ENCODE results near the gene IL18R1. TPM values are rescaled to one million over a fixed set of nuclear protein-coding genes. Genes with fewer than 3 reads are reported as not detected.

The IL18R1 gene
- total RNA-seq, 1 donor from 2014 or later, result 1.8 TPM

- intact Hi-C loops (cut with micrococcal nuclease), result no loop called here
- no peak for TF ChIP-seq CTCF (IDR thresholded peaks at IDR 0.05; ENCODE audit: borderline replicate concordance)
- no peak overlapping the region for H3K27ac ChIP-seq (replicated peaks)
These were observed 36.5 kb downstream of the IL18R1 start for GRCh38 chr2:102392096-102392495.

GRCh38 chr2:102392942-102393341, 37.3 kb downstream of the IL18R1 start:
- Histone ChIP-seq H3K36me3 (no peaks in the 10 kb centered on the region), H3K27ac (replicated peaks) (no peak overlapping the region), H3K4me3 (no peak overlapping the region), H3K27me3 (ENCODE audit: low read depth) (no peaks in the 10 kb centered on the region), H3K9me3 (replicated peaks) (no peaks in the 10 kb centered on the region), H3K4me1 (no peaks in the 10 kb centered on the region)
- intact Hi-C loops (cut with micrococcal nuclease), result no loop called here
- DNase-seq, result no peak
- no peak for TF ChIP-seq CTCF (IDR thresholded peaks at IDR 0.05; ENCODE audit: borderline replicate concordance)

More at GRCh38 chr2:102392096-102392495, 36.5 kb downstream of the IL18R1 start:
- Histone ChIP-seq H3K4me1 (no peaks in the 10 kb centered on the region), H3K9me3 (replicated peaks) (no peaks in the 10 kb centered on the region), H3K4me3 (no peak overlapping the region), H3K27me3 (ENCODE audit: low read depth) (no peaks in the 10 kb centered on the region), H3K36me3 (peaks cover under 1% of the 10 kb centered on the region)
- no peak for DNase-seq

- TF ChIP-seq CTCF (IDR thresholded peaks at IDR 0.05; ENCODE audit: borderline replicate concordance), result no peak
- intact Hi-C loops (cut with micrococcal nuclease), result no loop called here
- Histone ChIP-seq H3K9me3 (replicated peaks) (no peaks in the 10 kb centered on the region), H3K27me3 (ENCODE audit: low read depth) (no peaks in the 10 kb centered on the region), H3K4me1 (no peaks in the 10 kb centered on the region), H3K4me3 (no peak overlapping the region), H3K36me3 (no peaks in the 10 kb centered on the region), H3K27ac (replicated peaks) (no peak overlapping the region)
- DNase-seq, result no peak
These were observed 40.4 kb downstream of the IL18R1 start for GRCh38 chr2:102396012-102396411.

GRCh38 chr2:102397209-102397608, 41.6 kb downstream of the IL18R1 start:
- intact Hi-C loops (cut with micrococcal nuclease), result no loop called here
- H3K27ac ChIP-seq (replicated peaks), result no peak overlapping the region
- no peaks in the 10 kb centered on the region for H3K4me1 ChIP-seq
- H3K36me3 ChIP-seq, result no peaks in the 10 kb centered on the region
- no peak for TF ChIP-seq CTCF (IDR thresholded peaks at IDR 0.05; ENCODE audit: borderline replicate concordance)
- no peak for DNase-seq
- H3K27me3 ChIP-seq (ENCODE audit: low read depth), result no peaks in the 10 kb centered on the region
- no peak overlapping the region for H3K4me3 ChIP-seq
- no peaks in the 10 kb centered on the region for H3K9me3 ChIP-seq (replicated peaks)

- H3K4me3 ChIP-seq, result no peak overlapping the region
- intact Hi-C loops (cut with micrococcal nuclease), result no loop called here
These were observed 44.0 kb downstream of the IL18R1 start for GRCh38 chr2:102399499-102400141.

More at GRCh38 chr2:102399499-102400141, 44.0 kb downstream of the IL18R1 start:
- Histone ChIP-seq H3K36me3 (no peaks in the 10 kb centered on the region), H3K27ac (replicated peaks) (no peak overlapping the region), H3K27me3 (ENCODE audit: low read depth) (no peaks in the 10 kb centered on the region), H3K9me3 (replicated peaks) (no peaks in the 10 kb centered on the region), H3K4me1 (no peaks in the 10 kb centered on the region)
- TF ChIP-seq CTCF (IDR thresholded peaks at IDR 0.05; ENCODE audit: borderline replicate concordance), result no peak
- DNase-seq, result no peak

All from left ventricle myocardium inferior (tissue), 1 donor.